Right forelimb (tissue), 1 donor: Measurements from ENCODE around the gene OR6C70.
"Not testable (repeated sequence)": the region's sequence is repeated elsewhere in the genome, so short reads cannot be mapped to it uniquely, and the experiment has no call there.

Experiments
- DNase-seq: peaks from one replicate; pipeline ENCODE4 v3.0.0-alpha.2; 2018

OR6C70 gene

GRCh38 chr12:55470088-55470829 is at the start of gene OR6C70:
Gene OR6C70 (minus strand): TSS chr12:55470138. CDS start chr12:55470138, 0 bp downstream.
- DNase-seq: no peak

GRCh38 chr12:55516391-55516790 is 46.5 kb upstream of the OR6C70 start:
- DNase-seq: no peak

- DNase-seq: no peak
These were observed 45.8 kb upstream of the OR6C70 start for GRCh38 chr12:55515696-55516095.

- no peak for DNase-seq
These were observed 31.7 kb upstream of the OR6C70 start for GRCh38 chr12:55501601-55502000.

GRCh38 chr12:55499810-55500252 is 29.9 kb upstream of the OR6C70 start:
- no peak for DNase-seq

GRCh38 chr12:55499231-55499630 is 29.3 kb upstream of the OR6C70 start:
- DNase-seq: no peak

GRCh38 chr12:55495490-55495889 is 25.6 kb upstream of the OR6C70 start:
- DNase-seq: no peak

- no peak for DNase-seq
These were observed 22.1 kb upstream of the OR6C70 start, which contains the start of gene OR6C68 for GRCh38 chr12:55492078-55492477. Gene OR6C68 (plus strand): TSS chr12:55492378. CDS start chr12:55492378, 0 bp downstream.

GRCh38 chr12:55484284-55484683 is 14.3 kb upstream of the OR6C70 start:
- not testable (repeated sequence) for DNase-seq

- not testable (repeated sequence) for DNase-seq
These were observed 9.2 kb upstream of the OR6C70 start for GRCh38 chr12:55479136-55479535.

GRCh38 chr12:55472264-55472663 is 2.3 kb upstream of the OR6C70 start:
- no peak for DNase-seq

GRCh38 chr12:55469291-55469690 is 647 bp downstream of the OR6C70 start:
- DNase-seq: no peak

- DNase-seq: no peak
These were observed 2.1 kb downstream of the OR6C70 start for GRCh38 chr12:55467836-55468235.

- not testable (repeated sequence) for DNase-seq
These were observed 5.0 kb downstream of the OR6C70 start for GRCh38 chr12:55464926-55465325.

- no peak for DNase-seq
These were observed 21.1 kb downstream of the OR6C70 start for GRCh38 chr12:55448825-55449224.

GRCh38 chr12:55446326-55446725 is 23.6 kb downstream of the OR6C70 start:
- no peak for DNase-seq

GRCh38 chr12:55445357-55445756 is 24.6 kb downstream of the OR6C70 start:
- no peak for DNase-seq

- DNase-seq: no peak
These were observed 26.2 kb downstream of the OR6C70 start, which contains the start of gene OR6C2 for GRCh38 chr12:55443776-55444175. Gene OR6C2 (plus strand): TSS chr12:55444076. CDS start chr12:55452214, 8,138 bp downstream.

- not testable (repeated sequence) for DNase-seq
These were observed 28.7 kb downstream of the OR6C70 start for GRCh38 chr12:55441233-55441632.

- DNase-seq: no peak
These were observed 41.4 kb downstream of the OR6C70 start for GRCh38 chr12:55428331-55429243.

GRCh38 chr12:55425954-55426353 is 44.0 kb downstream of the OR6C70 start, which contains the start of gene OR6C76:
Gene OR6C76 (plus strand): TSS chr12:55426254. CDS start chr12:55426254, 0 bp downstream.
- no peak for DNase-seq

- DNase-seq: no peak
These were observed 49.5 kb downstream of the OR6C70 start for GRCh38 chr12:55420307-55420962.
